Skin of body (tissue), 2 donors: ENCODE data around the gene SLC35A5. TPM values are rescaled to one million over a fixed set of nuclear protein-coding genes. Genes with fewer than 3 reads are reported as not detected.

Source experiments
- DNase-seq: peaks from one replicate; lab custom pipeline; 2025; lab: John Stamatoyannopoulos, UW
- total RNA-seq: library from RNA; depleted of rRNA; stranded (reverse); fragments of >200 nt; gene quantifications from one replicate; pipeline ENCODE4 v1.2.3, GENCODE V29; 2014

The SLC35A5 gene
- total RNA-seq, 1 donor from 2014 or later: 22.6 TPM

DNA sequence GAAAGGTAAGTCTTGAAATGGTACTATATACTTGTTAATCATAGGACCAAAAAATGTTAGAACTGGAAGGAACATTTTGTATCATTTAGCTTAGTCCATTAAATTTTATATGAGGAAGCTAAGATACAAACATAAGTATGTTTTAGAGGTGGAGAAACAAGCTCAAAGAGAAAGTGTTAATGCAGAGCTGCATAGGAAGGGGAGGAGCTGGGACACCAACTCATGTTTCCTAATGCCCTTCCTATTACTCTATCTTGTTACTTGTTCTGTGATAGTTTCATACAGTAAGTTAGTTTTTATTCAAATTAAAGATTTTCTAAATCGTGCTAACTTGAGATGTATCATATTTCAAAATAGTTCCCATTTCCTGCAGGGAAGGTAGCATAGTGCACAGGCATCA, 7.4 kb downstream of the SLC35A5 start:
- DNase-seq: no peak

DNA sequence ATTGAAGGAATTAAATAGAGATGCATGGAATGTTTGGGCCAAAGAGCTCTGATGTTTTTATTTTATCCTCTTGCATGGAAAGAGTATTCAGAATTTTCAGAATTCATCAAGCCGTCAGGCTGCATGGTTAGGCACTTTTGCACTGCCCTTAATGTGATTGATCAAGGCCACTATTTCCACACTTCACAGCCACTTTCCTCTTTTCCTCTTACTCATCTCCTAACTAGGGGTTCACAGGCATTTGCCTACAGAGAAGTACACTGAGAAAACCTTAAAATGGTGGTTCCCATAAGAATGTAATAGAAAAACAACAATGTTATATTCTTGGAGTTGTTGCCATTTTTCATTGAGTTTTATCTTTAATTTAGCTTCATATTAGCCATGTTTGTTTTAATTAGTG, 10.9 kb downstream of the SLC35A5 start:
- no peak for DNase-seq

DNA sequence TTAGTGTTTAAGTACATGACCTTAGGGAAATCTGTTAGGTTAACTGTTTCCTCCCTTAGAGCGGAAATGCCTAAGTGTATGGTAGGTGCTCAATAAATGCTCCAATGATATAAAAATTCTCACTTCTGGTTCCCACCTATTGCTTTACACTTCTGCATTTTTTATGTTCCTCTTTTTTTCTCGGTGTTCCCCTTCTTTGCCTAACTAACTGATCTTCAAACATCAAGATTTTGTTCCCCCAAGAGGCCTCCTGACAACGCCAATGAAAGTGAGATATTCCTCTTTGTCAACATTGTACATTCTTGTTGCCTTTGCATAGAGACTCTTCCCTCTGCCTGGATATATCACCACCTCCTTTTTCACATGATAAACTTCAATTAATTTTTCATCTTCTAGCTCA, 17.4 kb downstream of the SLC35A5 start:
- DNase-seq: no peak

DNA sequence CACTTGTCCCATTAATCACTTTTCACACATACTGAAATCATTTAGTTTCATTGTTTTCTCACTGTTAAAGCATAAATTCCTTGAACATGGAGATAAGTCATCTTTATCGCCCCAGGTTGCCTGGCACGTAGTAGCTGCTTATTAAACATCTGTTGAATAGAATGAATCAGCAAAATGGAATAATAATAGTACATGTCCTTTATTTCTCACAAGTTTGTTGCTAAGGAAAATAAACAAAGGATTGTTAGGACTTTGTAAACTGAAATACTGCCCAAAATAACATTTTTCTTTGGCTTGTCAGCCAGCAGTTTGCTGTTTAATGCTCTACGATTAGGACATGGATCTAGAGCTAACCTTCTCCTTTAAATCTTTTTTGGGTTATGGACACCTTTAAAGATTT, 17.9 kb downstream of the SLC35A5 start:
- no peak for DNase-seq

DNA sequence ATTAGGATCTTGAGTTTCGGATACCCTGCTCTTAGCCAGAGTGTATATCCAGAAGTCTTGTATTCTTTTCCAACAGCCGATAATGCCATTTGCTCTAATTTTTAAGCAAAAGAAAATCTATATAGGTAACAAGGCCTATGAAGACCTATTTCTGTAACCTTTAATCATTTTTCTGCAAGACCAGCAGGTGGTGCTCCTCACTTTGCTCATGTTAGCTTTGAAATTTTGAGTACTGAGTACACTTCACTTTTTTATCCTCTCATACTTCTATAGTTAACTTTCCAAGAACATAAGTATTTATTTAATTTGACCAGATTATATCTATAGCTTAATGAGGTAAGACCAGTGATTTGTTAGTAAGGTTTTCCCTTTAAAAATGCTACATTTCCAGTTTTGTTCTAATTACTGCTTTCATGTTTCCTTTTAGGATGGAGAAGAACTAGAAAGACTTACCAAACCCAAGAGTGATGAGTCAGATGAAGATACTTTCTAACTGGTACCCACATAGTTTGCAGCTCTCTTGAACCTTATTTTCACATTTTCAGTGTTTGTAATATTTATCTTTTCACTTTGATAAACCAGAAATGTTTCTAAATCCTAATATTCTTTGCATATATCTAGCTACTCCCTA, 20.5 kb downstream of the SLC35A5 start:
- peak; percentile 14 for DNase-seq

DNA sequence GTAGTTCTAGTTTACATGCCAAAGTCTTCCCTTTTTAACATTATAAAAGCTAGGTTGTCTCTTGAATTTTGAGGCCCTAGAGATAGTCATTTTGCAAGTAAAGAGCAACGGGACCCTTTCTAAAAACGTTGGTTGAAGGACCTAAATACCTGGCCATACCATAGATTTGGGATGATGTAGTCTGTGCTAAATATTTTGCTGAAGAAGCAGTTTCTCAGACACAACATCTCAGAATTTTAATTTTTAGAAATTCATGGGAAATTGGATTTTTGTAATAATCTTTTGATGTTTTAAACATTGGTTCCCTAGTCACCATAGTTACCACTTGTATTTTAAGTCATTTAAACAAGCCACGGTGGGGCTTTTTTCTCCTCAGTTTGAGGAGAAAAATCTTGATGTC, 21.3 kb downstream of the SLC35A5 start:
- DNase-seq: no peak

DNA sequence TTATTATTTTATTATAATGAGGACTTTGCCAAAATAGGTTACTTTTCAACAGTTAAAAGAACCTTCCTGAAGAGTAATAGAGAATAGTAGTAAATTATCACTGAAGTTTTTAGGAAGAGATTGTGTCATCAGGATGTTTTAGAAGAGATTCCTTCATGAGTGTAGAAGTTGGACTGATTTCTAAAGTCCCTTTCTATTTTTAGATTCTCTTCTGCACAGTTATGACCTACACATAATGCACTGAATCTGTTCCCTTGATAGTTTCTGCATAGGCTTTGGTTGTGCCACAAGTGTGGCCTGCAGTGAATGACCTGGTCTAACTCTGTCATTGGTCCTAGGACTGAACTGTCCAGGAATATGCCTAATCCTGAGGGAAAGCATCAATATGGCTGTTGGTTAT, 23.9 kb downstream of the SLC35A5 start:
- DNase-seq: no peak

DNA sequence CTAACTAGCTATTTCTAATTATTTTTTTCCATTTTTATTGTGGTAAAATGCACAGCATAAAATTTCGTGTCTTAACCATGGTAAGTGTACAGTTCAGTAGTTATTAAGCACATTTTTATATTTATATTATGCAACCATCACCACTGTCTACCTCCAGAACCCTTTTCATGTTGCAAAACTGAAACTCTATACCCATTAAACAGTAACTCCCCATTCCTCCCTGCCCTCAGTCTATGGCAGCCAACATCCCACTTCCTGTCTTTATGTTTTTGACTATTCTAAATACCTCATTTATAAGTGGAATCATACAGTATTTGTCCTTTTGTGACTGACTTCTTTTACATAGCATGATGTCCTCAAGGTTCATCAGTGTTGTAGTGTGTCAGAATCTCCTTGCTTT, 25.5 kb downstream of the SLC35A5 start:
- no peak for DNase-seq

DNA sequence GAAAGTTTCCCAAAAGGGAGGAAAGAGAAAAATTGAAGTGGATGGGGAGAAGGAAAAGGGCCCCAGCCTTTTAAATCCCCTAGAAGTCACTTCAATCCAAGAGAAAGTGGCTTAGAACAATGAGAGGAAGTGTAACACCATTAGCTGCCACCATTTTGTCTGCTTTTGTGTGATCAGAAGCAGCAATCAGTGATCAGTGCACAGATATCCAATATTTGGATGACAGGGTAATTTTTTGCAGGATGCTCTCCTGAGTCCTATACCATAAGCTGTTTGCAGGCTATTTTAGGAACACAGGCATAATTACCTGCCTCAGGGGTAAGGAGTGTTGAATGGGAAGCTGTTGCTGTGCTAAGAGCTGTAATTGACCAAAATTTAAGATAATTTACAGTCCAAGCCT, 31.4 kb downstream of the SLC35A5 start:
- no peak for DNase-seq

DNA sequence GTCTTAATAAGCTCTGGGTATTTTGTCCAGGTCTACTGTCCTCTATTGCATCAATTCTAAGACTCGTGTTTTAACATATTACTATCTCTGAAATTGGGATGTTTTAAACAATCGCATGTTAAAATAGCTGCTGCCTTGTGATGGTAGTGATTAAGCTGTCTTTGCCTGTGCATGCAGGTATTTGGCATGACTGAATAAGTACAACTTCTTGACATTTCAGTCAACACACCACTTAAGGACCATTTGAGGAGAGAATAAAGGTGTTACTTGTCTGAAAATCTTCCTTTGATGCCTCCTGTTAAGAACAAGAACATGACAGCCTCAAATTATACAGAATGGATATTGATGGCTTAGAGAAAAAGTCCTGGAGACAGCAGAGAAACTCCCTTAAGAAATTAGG, 33.0 kb downstream of the SLC35A5 start:
- no peak for DNase-seq

DNA sequence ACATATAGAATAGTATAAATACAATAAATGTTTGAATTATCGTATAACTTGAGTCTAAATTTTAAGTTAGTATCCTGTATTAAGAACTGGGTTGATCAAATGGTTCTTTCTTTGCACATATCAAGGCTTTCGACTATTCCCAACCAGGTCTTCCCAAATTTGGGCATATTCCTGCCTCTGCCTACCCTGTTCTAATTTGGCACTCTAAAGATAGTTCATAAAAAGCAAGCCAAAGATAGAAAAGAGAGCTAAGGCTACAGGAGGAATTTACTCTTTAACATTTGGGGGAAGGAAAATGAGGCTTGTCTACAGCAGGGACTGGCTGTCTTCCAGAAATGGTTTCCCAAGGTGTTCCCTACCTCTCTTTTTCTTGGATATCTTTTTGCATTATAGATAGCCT, 36.1 kb downstream of the SLC35A5 start:
- DNase-seq: no peak

DNA sequence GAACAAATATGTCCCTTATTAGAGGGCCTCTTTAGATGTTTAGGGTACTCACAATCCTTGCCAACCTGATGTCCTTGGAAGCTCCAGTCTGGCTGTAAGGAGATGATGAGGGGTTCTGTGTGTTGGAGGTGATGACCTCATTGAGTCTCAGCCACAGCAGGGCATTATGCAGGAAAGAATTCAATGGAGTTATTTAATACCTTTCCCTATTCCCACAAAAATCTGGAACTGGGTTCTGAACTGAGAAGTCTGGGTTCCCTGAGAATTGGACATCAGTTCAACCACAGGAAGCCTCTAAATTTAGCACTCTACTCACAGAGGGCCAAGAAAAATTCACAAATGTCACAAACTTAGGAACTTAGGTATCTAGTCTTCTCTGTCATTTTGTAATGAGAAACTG, 36.9 kb downstream of the SLC35A5 start:
- DNase-seq: no peak

DNA sequence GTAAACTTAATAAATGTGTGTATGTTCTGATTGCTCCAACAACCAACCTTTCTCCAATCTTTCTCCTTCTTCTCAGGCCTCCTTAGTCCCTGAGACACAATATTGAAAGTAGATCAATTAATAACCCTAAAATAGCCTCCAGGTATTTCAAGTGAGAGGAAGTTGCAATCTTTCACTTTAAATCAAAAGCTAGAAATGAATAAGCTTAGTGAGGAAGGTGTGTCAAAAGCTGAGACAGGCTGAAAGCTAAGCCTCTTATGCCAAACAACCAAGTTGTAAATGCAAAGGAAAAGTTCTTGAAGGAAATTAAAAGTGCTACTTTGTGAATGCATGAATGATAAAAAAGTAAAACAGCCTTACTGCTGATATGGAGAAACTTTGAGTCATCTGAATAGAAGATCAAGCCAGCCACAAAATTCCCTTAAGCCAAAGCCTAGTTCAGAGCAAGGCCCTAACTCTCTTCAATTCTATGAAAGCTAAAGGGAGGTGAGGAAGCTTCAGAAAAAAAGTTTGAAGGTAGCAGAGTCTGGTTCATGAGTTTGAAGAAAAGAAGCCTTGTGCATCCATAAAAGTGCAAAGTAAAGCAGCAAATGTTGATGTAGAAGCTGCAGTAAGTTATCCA, 40.5 kb downstream of the SLC35A5 start:
- DNase-seq: no peak

DNA sequence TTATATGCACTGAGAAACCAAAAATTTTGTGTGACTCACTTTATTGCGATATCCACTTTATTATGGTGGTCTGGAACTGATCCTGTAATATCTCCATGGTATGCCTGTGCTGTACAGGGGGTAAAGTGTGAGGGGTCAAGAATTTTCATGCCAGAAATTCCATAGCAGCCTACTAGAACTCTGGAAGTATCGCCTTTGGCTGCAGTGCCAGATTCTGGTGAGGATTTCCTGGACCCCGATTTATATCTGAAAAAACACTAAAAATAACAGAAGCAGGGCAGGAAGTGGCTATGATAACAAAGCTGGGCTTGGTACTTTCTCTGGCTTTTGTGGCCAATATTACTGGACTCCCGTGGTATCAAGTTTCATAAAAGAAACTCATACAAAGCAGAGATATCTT, 42.7 kb downstream of the SLC35A5 start:
- DNase-seq: no peak

DNA sequence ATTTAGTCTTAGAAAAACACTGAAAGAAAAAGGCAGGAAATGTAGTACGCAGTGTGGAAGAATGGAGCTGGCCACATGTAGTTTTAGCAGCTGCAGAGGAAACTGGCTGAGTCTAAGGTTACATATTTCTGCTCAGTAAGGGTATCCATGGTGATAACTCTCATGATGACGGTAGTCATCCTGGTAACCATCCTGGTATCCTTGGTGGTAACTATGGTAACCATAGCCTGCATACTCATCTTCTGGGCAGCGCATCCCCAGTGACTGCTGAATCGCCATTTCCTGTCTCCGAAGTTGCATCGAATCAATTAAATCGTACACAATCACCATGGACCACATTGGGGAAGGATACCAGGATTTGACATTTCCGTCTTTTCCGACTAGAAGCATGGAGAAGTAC, 43.4 kb downstream of the SLC35A5 start:
- DNase-seq: peak; percentile 20

DNA sequence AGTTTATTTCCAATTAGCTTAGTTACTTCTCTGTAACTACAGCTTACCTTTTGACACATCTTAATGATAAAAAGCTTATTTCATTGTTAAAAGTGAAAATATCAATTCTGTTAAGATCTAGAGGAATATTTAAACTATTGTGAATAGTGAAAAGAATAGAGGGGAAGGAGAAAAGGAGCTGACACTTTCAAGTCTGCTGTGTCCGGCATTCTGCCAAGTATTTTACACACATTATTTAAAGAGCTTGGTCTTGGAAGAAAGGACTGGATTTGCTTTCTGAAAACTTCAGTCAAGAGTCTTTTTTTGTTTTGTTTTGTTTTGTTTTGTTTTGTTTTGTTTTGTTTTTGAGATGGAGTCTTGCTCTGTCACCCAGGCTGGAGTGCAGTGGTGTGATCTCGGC, 44.3 kb downstream of the SLC35A5 start:
- DNase-seq: no peak

DNA sequence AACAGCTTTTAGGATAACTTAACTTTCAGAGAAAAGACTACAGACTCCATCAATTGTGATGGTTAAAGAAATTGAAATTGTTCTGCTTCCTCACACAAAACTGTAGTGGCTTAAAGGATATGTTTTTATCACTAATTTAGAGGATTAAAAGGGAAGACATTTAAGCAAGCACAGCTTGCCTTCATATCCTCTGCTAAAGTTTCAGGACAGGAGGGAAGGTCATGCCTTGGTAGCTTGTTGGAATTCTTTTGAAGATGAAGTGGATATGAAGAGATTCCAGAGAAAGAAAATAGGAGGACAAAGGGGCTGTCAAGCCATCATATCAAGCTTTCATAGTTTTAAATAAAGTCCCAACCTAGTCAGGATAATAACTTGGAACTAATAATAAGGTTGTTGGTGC, 46.0 kb downstream of the SLC35A5 start:
- no peak for DNase-seq

DNA sequence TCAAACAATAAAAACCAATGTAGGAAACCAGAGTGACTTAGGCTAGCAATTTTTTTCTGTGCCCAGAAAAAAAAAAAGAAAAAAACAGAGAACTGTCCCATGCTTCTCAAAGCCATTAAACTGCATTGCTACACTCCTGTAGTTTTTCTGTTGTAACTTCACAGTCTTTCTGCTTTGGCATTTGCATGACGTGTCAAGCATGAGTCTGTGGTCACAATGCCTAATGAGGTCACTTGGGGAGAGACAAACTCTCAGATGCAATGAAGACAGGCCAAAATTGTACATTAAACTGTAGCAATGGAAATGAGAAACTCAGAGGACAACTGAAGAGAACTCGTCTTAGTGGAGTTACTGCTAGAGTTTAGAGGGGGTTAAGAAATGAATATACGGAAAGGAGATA, 48.3 kb downstream of the SLC35A5 start:
- DNase-seq: no peak

DNA sequence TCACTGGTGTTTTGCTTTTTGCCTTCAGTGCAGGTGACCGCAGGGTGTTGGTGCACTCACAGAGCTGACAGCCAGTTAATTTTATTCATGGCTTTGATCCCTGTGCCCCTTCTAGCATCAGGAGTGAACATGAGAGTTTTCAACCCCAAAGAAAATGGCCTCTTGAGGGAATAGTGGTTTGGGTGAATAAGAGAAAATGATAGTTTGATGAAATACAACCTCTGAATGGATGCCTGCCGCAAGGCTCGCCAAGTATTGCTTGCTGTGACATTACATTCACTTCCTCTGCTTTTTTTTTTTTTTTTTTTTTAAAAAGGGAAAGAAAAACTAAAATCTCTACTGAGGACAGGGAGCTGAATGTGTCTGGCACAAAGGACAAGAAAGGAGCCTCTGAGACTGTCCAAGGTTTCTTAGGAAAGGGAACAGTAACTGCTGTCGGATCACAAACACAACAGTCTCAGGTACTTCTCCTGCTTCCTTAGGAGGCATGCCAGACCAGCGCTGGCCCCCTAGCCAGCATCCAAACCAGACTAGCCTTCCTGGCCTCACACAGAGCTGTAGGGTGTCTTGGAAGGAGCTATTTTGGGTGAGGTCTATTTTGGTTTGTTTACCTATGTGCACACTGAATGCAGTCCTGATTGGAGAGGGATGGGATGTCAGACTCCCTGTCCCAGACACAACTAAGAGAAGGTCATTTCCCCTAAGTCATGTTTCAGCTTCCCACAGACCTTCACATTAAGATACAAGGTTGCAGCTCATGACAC, 50.1 kb downstream of the SLC35A5 start:
- no peak for DNase-seq

DNA sequence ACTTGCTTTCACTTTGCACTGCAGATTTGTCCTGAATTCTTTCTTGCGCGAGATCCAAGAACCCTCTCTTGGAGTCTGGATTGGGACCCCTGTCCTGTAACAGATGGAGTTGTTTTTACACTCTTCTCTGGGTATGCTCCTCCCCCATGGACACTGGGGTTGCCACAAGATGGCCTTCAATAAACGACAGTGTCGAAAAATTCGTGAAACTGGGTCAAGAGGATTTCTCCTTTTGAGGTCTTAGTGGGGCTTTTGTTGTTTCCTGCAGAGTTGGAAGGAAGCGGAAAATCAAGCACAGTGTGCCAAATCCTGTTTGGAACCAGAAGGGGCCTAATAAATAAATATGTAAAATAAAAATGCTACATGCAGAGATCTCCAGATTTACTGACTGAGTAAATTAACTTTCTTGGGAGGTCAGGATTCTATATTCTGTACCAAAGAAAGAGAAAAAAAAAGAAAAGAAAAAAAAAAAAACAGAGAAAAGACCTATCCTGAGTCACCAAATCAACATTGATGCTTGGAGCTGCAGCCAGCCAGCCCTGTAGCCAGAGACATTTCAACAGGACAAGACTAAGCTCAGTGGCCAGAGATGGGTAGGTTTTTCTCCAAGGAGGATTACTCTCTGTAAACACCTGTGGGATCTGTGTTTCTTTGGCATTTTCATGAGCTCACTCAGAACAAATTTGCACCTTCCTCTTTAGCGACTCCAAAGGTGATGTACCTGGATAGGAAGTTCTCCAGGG, 54.3 kb downstream of the SLC35A5 start:
- DNase-seq: no peak

DNA sequence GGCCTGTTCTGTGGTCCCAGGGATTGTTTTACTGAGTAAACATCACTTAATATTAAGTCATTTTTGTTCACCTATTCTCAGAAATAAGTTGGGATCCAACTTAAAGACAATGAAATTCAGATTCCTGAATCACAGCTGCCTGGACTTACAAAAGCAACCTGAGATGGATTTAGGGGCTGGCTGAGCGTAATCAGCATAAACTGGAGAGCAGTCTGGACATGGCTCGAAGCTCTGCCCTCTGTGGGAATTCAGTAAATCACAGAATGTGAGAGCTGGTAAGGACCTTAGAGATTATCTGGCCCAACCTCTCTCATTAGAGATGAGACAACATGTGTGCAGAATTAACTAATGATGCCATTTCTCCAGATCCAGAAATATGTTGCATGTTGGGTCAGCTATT, 55.4 kb downstream of the SLC35A5 start:
- no peak for DNase-seq

DNA sequence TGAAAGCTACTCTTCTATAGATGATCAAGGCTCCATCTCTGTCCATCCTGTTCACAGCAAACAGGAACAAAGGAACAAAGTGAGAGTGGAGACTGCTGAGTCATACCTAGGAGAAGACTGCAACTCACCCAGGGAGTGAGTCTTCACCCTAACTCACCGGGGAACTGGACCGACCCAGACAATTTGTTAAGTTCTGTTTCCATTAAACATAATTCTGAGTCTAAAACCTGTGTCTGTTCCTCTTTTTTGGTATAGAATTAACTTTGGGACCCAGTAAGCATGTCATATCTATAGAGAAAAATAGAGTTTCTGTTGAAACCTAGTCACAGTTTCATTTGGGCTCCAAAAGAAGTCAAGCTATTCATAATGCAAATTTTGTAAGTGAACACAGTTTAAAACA, 57.5 kb downstream of the SLC35A5 start:
- DNase-seq: no peak
